GM12801 (cell line): Measurements from ENCODE around the gene LRRC3.

Experiments
- TF ChIP-seq, protein P1 (sequence below): IDR thresholded peaks from one replicate; pipeline ENCODE4 v1.5.1; 2011; ENCODE audit warnings: control low read depth; ENCODE audit not compliant: insufficient read length; ENCODE audit errors: extremely low read depth

Gene LRRC3

DNA sequence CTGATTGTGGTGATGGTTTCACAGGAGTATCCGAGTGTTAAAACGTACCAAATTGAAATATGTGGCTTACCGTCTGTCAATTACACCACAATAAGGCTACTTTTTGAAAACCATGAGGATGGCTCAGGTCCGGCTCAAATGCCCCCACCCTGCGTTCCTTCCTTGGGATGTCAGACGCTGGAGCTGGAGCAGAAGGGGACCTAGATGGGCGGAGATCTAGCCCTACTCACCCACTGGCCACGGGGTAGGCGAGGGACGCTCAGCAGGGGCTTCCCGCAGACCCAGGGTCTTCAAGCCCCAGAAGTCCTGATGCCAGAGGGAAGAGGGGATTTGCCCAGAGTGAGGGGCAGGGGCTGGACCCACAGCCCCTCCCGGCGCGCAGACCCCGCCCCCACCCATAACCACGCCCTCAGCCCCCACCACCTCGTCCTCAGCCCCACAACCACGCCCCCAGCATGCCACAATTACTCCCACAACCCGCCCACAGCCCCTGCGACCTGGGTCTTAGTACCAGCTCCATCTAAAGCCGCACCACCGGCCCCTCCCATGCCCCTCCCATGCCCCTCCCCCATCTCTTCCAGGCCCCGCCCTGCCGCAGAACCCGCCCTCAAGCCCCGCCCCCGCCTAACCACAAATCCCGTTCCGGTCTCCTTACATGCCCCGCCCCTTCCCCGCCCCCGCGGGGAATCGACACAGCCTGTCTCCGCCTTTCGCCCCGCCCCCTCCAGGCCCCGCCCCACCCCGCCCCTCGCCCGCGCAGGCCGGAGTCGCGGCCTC, at the start of gene LRRC3:
Gene LRRC3, plus strand, starts transcription at position 764 of the 777 bp plus-strand sequence. CDS start 1,135 bp downstream, outside the sequence.
- TF ChIP-seq, protein P1, sequence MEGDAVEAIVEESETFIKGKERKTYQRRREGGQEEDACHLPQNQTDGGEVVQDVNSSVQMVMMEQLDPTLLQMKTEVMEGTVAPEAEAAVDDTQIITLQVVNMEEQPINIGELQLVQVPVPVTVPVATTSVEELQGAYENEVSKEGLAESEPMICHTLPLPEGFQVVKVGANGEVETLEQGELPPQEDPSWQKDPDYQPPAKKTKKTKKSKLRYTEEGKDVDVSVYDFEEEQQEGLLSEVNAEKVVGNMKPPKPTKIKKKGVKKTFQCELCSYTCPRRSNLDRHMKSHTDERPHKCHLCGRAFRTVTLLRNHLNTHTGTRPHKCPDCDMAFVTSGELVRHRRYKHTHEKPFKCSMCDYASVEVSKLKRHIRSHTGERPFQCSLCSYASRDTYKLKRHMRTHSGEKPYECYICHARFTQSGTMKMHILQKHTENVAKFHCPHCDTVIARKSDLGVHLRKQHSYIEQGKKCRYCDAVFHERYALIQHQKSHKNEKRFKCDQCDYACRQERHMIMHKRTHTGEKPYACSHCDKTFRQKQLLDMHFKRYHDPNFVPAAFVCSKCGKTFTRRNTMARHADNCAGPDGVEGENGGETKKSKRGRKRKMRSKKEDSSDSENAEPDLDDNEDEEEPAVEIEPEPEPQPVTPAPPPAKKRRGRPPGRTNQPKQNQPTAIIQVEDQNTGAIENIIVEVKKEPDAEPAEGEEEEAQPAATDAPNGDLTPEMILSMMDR, result no peak

- TF ChIP-seq, protein P1, result no peak
These were observed 49.1 kb upstream of the LRRC3 start for GRCh38 chr21:44405948-44406872.

GRCh38 chr21:44406953-44407352, 48.4 kb upstream of the LRRC3 start:
- TF ChIP-seq, protein P1, result no peak

DNA sequence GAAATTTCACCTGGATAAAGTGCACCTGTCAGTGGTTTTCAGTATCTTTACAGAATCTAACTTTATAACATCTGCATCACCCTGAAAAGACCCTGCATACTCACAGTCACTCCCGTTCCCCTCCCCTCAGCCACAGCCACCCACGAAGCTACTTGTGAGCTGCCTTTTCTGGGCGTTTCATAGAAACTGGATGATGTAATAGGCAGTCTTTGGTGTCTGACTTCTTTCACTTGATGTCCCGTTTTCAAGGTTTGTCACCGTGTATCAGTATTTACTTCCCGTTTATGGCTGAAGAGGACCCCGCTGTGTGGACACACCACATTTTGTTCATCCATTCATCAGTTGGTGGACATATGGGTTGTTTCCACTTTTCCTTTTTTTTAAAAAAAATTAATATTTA, 47.8 kb upstream of the LRRC3 start:
- TF ChIP-seq, protein P1, result no peak

- TF ChIP-seq, protein P1, result no peak
These were observed 47.1 kb upstream of the LRRC3 start for GRCh38 chr21:44408226-44408625.

DNA sequence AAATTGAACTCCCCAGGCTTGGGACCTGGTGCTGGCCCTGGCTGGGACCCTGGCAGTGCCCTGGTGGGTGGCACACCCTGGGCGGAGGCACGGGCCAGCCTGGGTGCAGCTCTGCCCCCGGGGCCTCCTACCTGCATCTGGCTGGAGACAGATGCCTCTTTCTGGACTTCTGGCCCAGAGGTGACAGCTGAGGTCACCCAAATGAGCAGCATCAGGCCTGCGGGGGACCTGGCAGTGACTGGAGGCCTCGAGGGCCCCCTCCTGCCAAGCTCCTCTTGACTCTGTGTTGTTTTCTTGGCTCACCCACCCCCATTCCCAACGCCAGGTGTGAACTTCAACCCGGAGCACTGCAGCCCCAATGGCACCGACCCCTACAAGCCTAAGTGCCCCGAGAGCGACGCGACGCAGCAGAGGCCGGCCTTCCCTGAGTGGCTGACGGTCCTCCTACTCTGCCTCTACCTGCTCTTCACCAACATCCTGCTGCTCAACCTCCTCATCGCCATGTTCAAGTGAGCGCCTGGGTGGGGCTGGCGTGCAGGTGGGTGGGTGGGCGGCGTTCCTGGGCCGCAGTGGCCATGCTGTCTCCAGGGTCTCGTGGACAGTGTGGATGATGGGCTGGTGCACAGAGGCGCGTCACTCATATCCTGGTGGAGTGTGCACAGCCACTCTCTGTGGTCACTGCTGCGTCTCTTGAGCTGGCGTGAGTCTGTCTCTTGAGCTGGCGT, 41.6 kb upstream of the LRRC3 start:
- TF ChIP-seq, protein P1, result no peak
